Endodermal cell (in vitro differentiated cells): ENCODE measurements around the gene C2orf92. TPM values are rescaled to one million over a fixed set of nuclear protein-coding genes. Genes with fewer than 3 reads are reported as not detected.
"Not testable (repeated sequence)": the region's sequence is repeated elsewhere in the genome, so short reads cannot be mapped to it uniquely, and the experiment has no call there.

Experiments
- DNase-seq: peaks from one replicate; pipeline ENCODE4 v3.0.0-alpha.2; 2017
- H3K27ac ChIP-seq: 2 replicates; pipeline ENCODE4 v1.5.1; 2013; ENCODE audit warnings: mild to moderate bottlenecking, low read depth, low read length, moderate library complexity
- H3K27me3 ChIP-seq: 2 replicates; pipeline ENCODE4 v1.6.1; 2013; ENCODE audit warnings: mild to moderate bottlenecking, low read length, moderate library complexity; ENCODE audit not compliant: insufficient read depth, control insufficient read depth, poor library complexity, severe bottlenecking
- H3K36me3 ChIP-seq: 2 replicates; pipeline ENCODE4 v1.7.0; 2013; ENCODE audit warnings: mild to moderate bottlenecking, low read length, moderate library complexity; ENCODE audit not compliant: control insufficient read depth, insufficient read depth
- H3K4me1 ChIP-seq: one replicate; pipeline ENCODE4 v1.7.0; 2013; ENCODE audit warnings: low read length; ENCODE audit not compliant: control insufficient read depth, insufficient read depth
- H3K4me3 ChIP-seq: 2 replicates; pipeline ENCODE4 v1.5.1; 2013; ENCODE audit warnings: mild to moderate bottlenecking, low read length, moderate library complexity
- H3K9ac ChIP-seq: 2 replicates; pipeline ENCODE4 v1.6.1; 2013; ENCODE audit warnings: mild to moderate bottlenecking, low read length, moderate library complexity; ENCODE audit not compliant: poor library complexity, severe bottlenecking; ENCODE audit errors: extremely low read depth
- H3K9me3 ChIP-seq: 2 replicates; pipeline ENCODE4 v1.6.1; 2013; ENCODE audit warnings: mild to moderate bottlenecking, low read length, moderate library complexity; ENCODE audit not compliant: control insufficient read depth
- H3K27ac Mint-ChIP-seq: 2 replicates; pipeline ENCODE4 v1.8.0; 2020; ENCODE audit warnings: mixed read lengths
- H3K27me3 Mint-ChIP-seq: 2 replicates; pipeline ENCODE4 v1.8.0; 2021; ENCODE audit warnings: mild to moderate bottlenecking, mixed read lengths; ENCODE audit not compliant: insufficient read depth
- H3K36me3 Mint-ChIP-seq: 2 replicates; pipeline ENCODE4 v1.8.0; 2020; ENCODE audit warnings: low read depth, mixed read lengths
- H3K4me1 Mint-ChIP-seq: 2 replicates; pipeline ENCODE4 v1.8.0; 2020; ENCODE audit warnings: mixed read lengths
- H3K4me3 Mint-ChIP-seq: 2 replicates; pipeline ENCODE4 v1.8.0; 2020; ENCODE audit warnings: mild to moderate bottlenecking, moderate library complexity, mixed read lengths
- H3K9me3 Mint-ChIP-seq: 2 replicates; pipeline ENCODE4 v1.8.0; 2020; ENCODE audit warnings: mild to moderate bottlenecking, mixed read lengths
- WGBS, 2 experiments: methylation state at CpG; one replicate each; pipeline versions ENCODE4 v1.1.5 to v1.1.7; 2013; ENCODE audit warnings: missing lambda C conversion rate in 2 of 2, mixed read lengths in 1 of 2; ENCODE audit not compliant: insufficient coverage in 1 of 2, insufficient read length in 1 of 2; 5-methylcytosine and 5-hydroxymethylcytosine counted together
- total RNA-seq, 2 donors: library from RNA; stranded (reverse); fragmentation: NEBNext Ultra II Directional in 1 of 2; extraction: Animal tissue kit (Norgen Biotek cat#: 25700) in 1 of 2; gene quantifications; 2 replicates in 1 of 2; 3 replicates in 1 of 2; pipeline ENCODE4 v1.2.1, GENCODE V29; 2021
- TF ChIP-seq, protein P1 (sequence below): fragments of 200-600 bp; sonication (generic); conservative IDR thresholded peaks from 2 replicates; pipeline ENCODE4 v1.5.0; 2021; ENCODE audit warnings: antibody characterized with exemption, mild to moderate bottlenecking

C2orf92 gene
- total RNA-seq, 2 donors from 2014 or later: 12.5 to 17.4 TPM

- H3K27me3 Mint-ChIP-seq: no peaks in the 10 kb centered on the region
- peak; percentile 30 for DNase-seq
- Histone ChIP-seq H3K27me3 (no peaks in the 10 kb centered on the region), H3K27ac (no peak overlapping the region), H3K36me3 (no peaks in the 10 kb centered on the region), H3K4me3 (no peak overlapping the region), H3K4me1 (peaks cover 22% of the 10 kb centered on the region), H3K9ac (no peak overlapping the region), H3K9me3 (no peaks in the 10 kb centered on the region)
- peaks cover 2% of the 10 kb centered on the region for H3K9me3 Mint-ChIP-seq
- H3K4me1 Mint-ChIP-seq: peaks cover 26% of the 10 kb centered on the region
- H3K27ac Mint-ChIP-seq: no peak overlapping the region
- H3K36me3 Mint-ChIP-seq: peaks cover 2% of the 10 kb centered on the region
- 95 to 97% methylated on average over 4 of the region's 4 CpGs for WGBS, 2 experiments
- TF ChIP-seq, protein P1, sequence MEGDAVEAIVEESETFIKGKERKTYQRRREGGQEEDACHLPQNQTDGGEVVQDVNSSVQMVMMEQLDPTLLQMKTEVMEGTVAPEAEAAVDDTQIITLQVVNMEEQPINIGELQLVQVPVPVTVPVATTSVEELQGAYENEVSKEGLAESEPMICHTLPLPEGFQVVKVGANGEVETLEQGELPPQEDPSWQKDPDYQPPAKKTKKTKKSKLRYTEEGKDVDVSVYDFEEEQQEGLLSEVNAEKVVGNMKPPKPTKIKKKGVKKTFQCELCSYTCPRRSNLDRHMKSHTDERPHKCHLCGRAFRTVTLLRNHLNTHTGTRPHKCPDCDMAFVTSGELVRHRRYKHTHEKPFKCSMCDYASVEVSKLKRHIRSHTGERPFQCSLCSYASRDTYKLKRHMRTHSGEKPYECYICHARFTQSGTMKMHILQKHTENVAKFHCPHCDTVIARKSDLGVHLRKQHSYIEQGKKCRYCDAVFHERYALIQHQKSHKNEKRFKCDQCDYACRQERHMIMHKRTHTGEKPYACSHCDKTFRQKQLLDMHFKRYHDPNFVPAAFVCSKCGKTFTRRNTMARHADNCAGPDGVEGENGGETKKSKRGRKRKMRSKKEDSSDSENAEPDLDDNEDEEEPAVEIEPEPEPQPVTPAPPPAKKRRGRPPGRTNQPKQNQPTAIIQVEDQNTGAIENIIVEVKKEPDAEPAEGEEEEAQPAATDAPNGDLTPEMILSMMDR: no peak
- H3K4me3 Mint-ChIP-seq: no peak overlapping the region
Observed at GRCh38 chr2:97708048-97708380, 38.5 kb downstream of the C2orf92 start.

GRCh38 chr2:97708608-97709007, 39.1 kb downstream of the C2orf92 start:
- peak; percentile 53 for DNase-seq
- Histone ChIP-seq H3K4me1 (peaks cover 22% of the 10 kb centered on the region), H3K36me3 (no peaks in the 10 kb centered on the region), H3K9ac (no peak overlapping the region), H3K27me3 (no peaks in the 10 kb centered on the region), H3K27ac (no peak overlapping the region), H3K9me3 (no peaks in the 10 kb centered on the region), H3K4me3 (no peak overlapping the region)
- TF ChIP-seq, protein P1: no peak
- Mint-ChIP-seq H3K36me3 (peaks cover 2% of the 10 kb centered on the region), H3K9me3 (peaks cover 2% of the 10 kb centered on the region), H3K27ac (no peak overlapping the region), H3K4me1 (peaks cover 31% of the 10 kb centered on the region), H3K4me3 (no peak overlapping the region), H3K27me3 (no peaks in the 10 kb centered on the region)
- 95 to 98% methylated on average over 4 to 8 of the region's 8 CpGs for WGBS, 2 experiments

GRCh38 chr2:97711394-97711711, 41.8 kb downstream of the C2orf92 start:
- TF ChIP-seq, protein P1: no peak
- H3K4me1 Mint-ChIP-seq: peaks cover 48% of the 10 kb centered on the region
- peak overlapping the region; percentile 84 for H3K27ac ChIP-seq
- no peaks in the 10 kb centered on the region for H3K27me3 Mint-ChIP-seq
- WGBS, 2 experiments: 82% methylated on average over 6 of the region's 6 CpGs; no CpG with 5 or more reads in 1 of the 2 experiments
- H3K27ac Mint-ChIP-seq: peak overlapping the region; percentile 98
- no peak overlapping the region for H3K4me3 Mint-ChIP-seq
- no peaks in the 10 kb centered on the region for H3K27me3 ChIP-seq
- no peaks in the 10 kb centered on the region for H3K9me3 ChIP-seq
- no peak for DNase-seq
- peaks cover 2% of the 10 kb centered on the region for H3K9me3 Mint-ChIP-seq
- H3K4me1 ChIP-seq: peaks cover 28% of the 10 kb centered on the region
- H3K9ac ChIP-seq: peak overlapping the region; percentile 78
- H3K4me3 ChIP-seq: peak overlapping the region; percentile 28
- H3K36me3 Mint-ChIP-seq: peaks cover 2% of the 10 kb centered on the region
- no peaks in the 10 kb centered on the region for H3K36me3 ChIP-seq

DNA sequence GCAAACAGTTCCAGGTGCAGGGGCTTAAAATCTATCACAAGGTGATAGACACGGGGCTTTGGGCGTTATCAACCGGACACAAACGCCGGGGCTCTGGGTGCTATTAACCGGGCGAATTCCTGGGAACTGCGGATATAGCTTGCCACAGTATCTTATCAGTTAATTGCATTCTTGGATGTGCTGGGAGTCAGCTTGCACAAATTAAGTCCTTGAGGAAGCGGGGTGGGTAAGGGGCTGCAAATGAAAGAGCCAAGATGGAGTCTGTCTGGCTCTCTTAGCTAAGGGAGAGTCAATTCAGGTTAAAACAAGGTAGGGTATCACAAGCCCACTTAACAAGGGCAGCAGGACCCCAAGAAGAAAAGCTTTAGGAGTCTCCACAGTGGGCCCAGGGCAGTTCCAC, 42.7 kb downstream of the C2orf92 start:
- DNase-seq: peak; percentile 58
- H3K27me3 ChIP-seq, H3K36me3 Mint-ChIP-seq, H3K9me3 Mint-ChIP-seq, H3K9me3 ChIP-seq, H3K27me3 Mint-ChIP-seq, H3K36me3 ChIP-seq, H3K4me3 Mint-ChIP-seq, H3K4me3 ChIP-seq: not testable (repeated sequence)
- WGBS, 2 experiments: 53 to 79% methylated on average over 9 of the region's 9 CpGs
- peak overlapping the region; percentile 78 for H3K9ac ChIP-seq
- Mint-ChIP-seq H3K27ac (peak overlapping the region; percentile 98), H3K4me1 (peaks cover 47% of the 10 kb centered on the region)
- H3K27ac ChIP-seq: peak overlapping the region; percentile 9
- H3K4me1 ChIP-seq: peaks cover 28% of the 10 kb centered on the region
